Keratinocyte (primary cell): ENCODE measurements around the gene PDZD7.

Experiments used
- CTCF ChIP-seq, 3 experiments: IDR thresholded peaks in 1 of 3; conservative IDR thresholded peaks in 1 of 3; optimal IDR thresholded peaks in 1 of 3; 2 replicates in 2 of 3; 3 replicates in 1 of 3; pipeline versions ENCODE3 to v1.5.1; 2011; ENCODE audit warnings: low read length in 3 of 3, mild to moderate bottlenecking in 3 of 3, moderate library complexity in 2 of 3, control low read depth in 1 of 3, inconsistent platforms in 1 of 3; ENCODE audit not compliant: insufficient read depth in 2 of 3; ENCODE audit errors: extremely low read depth in 1 of 3
- EZH2 ChIP-seq: IDR thresholded peaks from one replicate; pipeline ENCODE4 v1.6.1; 2012; ENCODE audit warnings: inconsistent platforms, mild to moderate bottlenecking, low read length, moderate library complexity

- TF ChIP-seq CTCF (optimal IDR thresholded peaks at IDR 0.05 in 1 of 3, IDR thresholded peaks at IDR 0.05 in 1 of 3, conservative IDR thresholded peaks at IDR 0.05 in 1 of 3; ENCODE audit: extremely low read depth in 1 of 3, insufficient read depth in 2 of 3, low read length in 3 of 3), result peak; percentile 44 to 72 (median 51)
- no peak for TF ChIP-seq EZH2
These were observed 36.8 kb downstream of the PDZD7 start for GRCh38 chr10:100993986-100994708.
